SK-N-MC (cell line): Measurements from ENCODE around the gene ITGAE.

ENCODE experiments used
- EZH2 ChIP-seq: fragments of 200-600 bp; sonication (generic); IDR thresholded peaks from one replicate; pipeline ENCODE4 v1.6.1; 2017; ENCODE audit warnings: antibody characterized with exemption
- FOXP2 ChIP-seq: optimal IDR thresholded peaks from 2 replicates; pipeline ENCODE3; 2011; ENCODE audit warnings: mild to moderate bottlenecking, moderate library complexity; ENCODE audit not compliant: insufficient read depth; ENCODE audit errors: extremely low read length, control extremely low read depth
- POLR2AphosphoS5 ChIP-seq: IDR thresholded peaks from 2 replicates; pipeline ENCODE4 v1.6.1; 2012; ENCODE audit warnings: mild to moderate bottlenecking, low read depth, low read length, borderline replicate concordance

- TF ChIP-seq POLR2AphosphoS5, result no peak
- no peak for TF ChIP-seq EZH2
- no peak for TF ChIP-seq FOXP2
These were observed 70.0 kb downstream of the ITGAE start for GRCh38 chr17:3730881-3731429.
